Measurements from ENCODE around the gene INHA.

The INHA gene

GRCh38 chr2:219611866-219612576 is 39.9 kb downstream of the INHA start:
- no peak for DNase-seq (ENCODE audit: low spot score)

- no peak for DNase-seq (ENCODE audit: low spot score)
These were observed 40.6 kb downstream of the INHA start for GRCh38 chr2:219612577-219613286.

- DNase-seq (ENCODE audit: low spot score) = no peak
These were observed 41.5 kb downstream of the INHA start for GRCh38 chr2:219613461-219614070.

GRCh38 chr2:219614076-219614860 is 42.2 kb downstream of the INHA start:
- DNase-seq (ENCODE audit: low spot score) = no peak

- no peak for DNase-seq (ENCODE audit: low spot score)
These were observed 42.9 kb downstream of the INHA start for GRCh38 chr2:219615036-219615435.

GRCh38 chr2:219615894-219616293 is 43.8 kb downstream of the INHA start:
- DNase-seq (ENCODE audit: low spot score) = no peak

GRCh38 chr2:219616550-219616949 is 44.4 kb downstream of the INHA start:
- DNase-seq (ENCODE audit: low spot score) = no peak

- DNase-seq (ENCODE audit: low spot score) = no peak
These were observed 46.6 kb downstream of the INHA start for GRCh38 chr2:219618733-219619122.

- no peak for DNase-seq (ENCODE audit: low spot score)
These were observed 47.1 kb downstream of the INHA start for GRCh38 chr2:219619235-219619634.

- no peak for DNase-seq (ENCODE audit: low spot score)
These were observed 48.4 kb downstream of the INHA start for GRCh38 chr2:219620546-219620945.

GRCh38 chr2:219621935-219622334 is 49.8 kb downstream of the INHA start:
- DNase-seq (ENCODE audit: low spot score) = no peak

- no peak for DNase-seq (ENCODE audit: low spot score)
These were observed 50.4 kb downstream of the INHA start for GRCh38 chr2:219622472-219622871.

- DNase-seq (ENCODE audit: low spot score) = no peak
These were observed 52.5 kb downstream of the INHA start for GRCh38 chr2:219624565-219624964.

GRCh38 chr2:219625179-219625578 is 53.1 kb downstream of the INHA start:
- DNase-seq (ENCODE audit: low spot score) = no peak
